ENCODE measurements around the gene CDX1.

CDX1 gene

GRCh38 chr5:150163547-150164059, 3.0 kb upstream of the CDX1 start:
- DNase-seq (ENCODE audit: low read depth in 2 of 2), result no peak

- no peak for DNase-seq (ENCODE audit: low read depth in 2 of 2)
Observed at GRCh38 chr5:150164211-150164980, 2.2 kb upstream of the CDX1 start.

DNA sequence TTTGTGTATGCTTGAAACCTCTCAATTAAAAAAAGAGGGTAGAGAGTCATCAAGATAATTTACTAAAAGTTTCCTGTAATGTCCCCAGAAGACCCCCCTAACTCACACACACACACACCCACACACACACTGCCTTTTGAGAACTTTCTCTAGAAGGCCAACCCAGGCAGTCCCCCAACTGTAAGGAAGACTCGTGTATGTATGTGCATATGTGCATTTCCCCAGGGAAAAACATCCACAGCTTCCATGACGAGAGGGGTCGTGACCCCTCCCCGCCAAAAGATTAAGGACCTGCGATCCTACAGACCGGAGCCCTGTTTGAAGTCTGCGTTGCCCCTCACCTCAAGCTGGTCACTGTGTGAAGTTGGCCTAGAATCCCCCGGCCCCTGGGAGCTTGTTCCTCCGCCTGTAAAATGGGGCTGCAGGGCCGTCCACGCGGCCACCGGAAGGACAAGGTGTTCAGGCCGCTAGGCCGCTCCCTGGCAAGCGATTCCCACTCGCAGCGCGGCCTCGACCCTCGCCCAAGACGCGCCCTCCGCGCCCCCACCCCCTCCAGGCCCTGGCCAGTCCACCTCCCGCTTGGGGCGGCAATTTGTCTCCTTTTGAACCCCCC, 435 bp upstream of the CDX1 start:
- DNase-seq (ENCODE audit: low read depth in 2 of 2), result no peak

DNA sequence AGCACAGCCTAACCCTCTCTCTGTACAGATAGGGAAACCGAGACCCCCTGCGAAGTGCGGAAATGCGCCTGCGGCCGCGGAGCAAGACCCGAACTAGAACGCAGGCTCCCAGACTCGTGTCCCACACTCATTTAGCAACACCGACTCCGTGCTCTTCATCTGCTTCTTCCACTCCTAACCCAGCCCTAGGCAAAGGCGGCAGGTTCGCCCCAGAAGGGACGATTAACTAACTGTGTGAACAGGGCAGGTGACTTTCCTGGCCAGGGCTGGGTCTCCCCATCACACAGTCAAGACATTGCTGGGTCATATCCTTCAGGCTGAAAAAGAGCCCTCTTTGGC, 903 bp downstream of the CDX1 start:
- DNase-seq (ENCODE audit: low read depth in 2 of 2), result no peak

- DNase-seq (ENCODE audit: low read depth in 2 of 2), result no peak
Observed at GRCh38 chr5:150167908-150168307, 1.3 kb downstream of the CDX1 start.

DNA sequence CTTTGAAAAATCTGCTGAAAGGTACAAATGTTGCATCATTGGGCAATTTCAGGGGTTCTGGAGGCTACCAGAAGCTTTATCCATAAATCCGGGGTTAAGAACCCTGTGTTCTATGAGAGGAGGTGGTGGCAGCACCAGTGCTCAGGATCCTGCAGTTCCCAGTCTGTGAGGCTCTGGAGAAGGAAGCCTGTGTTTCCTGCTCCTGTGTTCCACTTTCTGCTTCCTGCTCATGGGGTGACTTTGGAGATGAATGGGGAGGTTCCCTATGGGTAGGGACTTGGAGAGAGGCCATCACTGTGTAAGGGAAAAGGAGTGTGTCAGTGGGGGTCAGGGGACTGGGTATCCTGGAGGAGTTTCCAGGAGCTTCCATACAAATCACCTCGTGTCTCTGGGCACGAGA, 2.3 kb downstream of the CDX1 start:
- no peak for DNase-seq (ENCODE audit: low read depth in 2 of 2)

DNA sequence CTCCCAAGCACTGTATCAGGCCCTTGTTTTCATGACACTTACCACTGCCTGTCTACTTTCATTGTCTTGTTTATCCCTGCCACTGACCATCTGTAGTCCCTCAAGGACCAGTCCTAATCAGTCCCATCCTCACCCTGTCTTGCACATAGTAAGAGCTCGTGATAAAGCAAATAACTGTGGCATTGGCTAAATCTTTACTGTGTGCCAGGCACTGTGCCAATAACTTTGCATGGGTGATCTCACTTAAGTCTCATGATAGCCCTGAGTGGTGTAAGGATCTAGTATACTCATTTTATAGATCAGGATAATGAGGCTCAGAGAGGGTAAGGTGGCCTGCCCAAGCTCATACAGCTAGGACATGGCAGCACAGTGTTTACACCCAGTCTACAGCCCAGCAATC, 5.6 kb downstream of the CDX1 start:
- no peak for DNase-seq (ENCODE audit: low read depth in 2 of 2)

DNA sequence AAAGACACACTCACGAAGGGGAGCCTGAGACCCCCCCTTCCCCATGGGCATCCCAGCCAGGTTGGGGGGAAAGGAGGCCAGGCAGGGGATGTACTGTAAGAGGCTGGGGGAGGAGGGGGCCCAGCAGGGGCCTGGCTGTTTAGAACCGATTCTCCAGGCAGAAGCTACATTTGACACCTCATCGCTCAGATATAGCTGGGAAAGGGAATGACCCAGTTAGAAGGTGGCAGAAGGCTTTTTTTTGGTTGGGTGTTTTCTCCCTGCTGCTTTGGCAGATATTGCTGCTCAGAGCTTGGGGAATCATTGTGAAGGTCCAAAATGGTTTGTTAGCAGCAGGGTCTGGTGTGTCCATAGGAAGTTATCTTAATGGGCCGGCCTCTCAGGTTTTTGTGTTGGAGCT, 6.0 kb downstream of the CDX1 start:
- DNase-seq (ENCODE audit: low read depth in 2 of 2), result no peak

DNA sequence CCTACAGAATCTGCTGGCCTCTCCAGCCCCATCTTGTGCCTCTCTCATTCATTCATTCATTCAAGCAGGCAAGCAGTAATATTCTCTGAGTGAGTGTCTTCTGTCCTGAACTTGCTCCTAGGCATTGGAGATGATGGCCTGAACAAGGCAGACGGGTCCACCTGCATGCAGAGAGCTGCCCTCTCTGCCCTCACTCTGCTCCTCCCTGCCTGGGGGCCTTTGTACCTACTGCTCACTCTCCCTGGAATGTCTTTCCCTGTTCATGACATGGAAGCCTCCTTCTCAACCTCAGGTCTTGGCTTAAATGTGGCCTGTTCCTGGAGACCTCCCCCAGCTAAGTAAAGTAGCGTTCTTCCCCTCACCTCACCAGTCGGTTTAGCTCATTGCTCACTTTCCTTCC, 6.6 kb downstream of the CDX1 start:
- DNase-seq (ENCODE audit: low read depth in 2 of 2), result no peak

GRCh38 chr5:150174285-150174684, 7.7 kb downstream of the CDX1 start:
- DNase-seq (ENCODE audit: low read depth in 2 of 2), result no peak

DNA sequence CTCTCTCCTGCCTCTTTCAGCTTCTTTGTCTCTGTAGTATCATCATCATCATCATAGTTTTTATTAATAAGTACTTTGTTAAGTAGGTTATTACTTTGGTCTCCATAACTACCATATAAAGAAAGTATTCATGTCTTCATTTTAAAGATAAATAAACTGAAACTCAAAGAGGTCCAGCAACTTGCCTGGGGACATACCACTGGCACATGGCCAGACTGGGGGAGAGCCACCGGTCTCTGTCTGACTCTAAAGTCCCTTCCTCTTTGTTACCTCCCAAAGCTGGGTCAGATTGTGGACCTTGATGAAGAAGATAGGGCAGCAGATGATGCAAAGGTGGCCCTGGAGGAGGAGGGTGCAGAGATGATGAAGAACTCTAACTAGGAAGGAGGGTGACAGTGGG, 8.5 kb downstream of the CDX1 start:
- DNase-seq (ENCODE audit: low read depth in 2 of 2), result no peak

- no peak for DNase-seq (ENCODE audit: low read depth in 2 of 2)
Observed at GRCh38 chr5:150175536-150175935, 9.0 kb downstream of the CDX1 start.

GRCh38 chr5:150176745-150177477, 10.3 kb downstream of the CDX1 start:
- DNase-seq (ENCODE audit: low read depth in 2 of 2), result no peak

- no peak for DNase-seq (ENCODE audit: low read depth in 2 of 2)
Observed at GRCh38 chr5:150177721-150178120, 11.1 kb downstream of the CDX1 start.

DNA sequence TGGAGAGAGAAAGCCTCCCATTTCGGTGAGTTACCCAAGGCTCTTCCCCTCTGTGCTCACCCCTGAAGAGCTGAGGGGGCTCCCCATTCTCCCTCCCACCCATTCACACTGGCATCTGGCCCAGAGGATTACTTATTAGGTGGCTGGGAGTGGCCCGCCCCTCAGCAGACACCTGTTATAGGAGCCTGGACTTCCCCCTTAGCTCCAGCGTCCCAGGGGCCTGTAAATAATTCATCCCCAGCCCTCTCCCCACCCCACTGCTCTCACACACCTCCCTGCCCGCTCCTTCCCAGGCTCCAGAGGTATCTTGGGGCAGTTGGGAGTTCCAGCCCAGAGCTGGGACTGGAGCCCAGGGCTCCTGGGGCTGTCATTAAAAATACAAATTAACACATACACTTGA, 11.7 kb downstream of the CDX1 start:
- no peak for DNase-seq (ENCODE audit: low read depth in 2 of 2)

- no peak for DNase-seq (ENCODE audit: low read depth in 2 of 2)
Observed at GRCh38 chr5:150179019-150179620, 12.5 kb downstream of the CDX1 start.

DNA sequence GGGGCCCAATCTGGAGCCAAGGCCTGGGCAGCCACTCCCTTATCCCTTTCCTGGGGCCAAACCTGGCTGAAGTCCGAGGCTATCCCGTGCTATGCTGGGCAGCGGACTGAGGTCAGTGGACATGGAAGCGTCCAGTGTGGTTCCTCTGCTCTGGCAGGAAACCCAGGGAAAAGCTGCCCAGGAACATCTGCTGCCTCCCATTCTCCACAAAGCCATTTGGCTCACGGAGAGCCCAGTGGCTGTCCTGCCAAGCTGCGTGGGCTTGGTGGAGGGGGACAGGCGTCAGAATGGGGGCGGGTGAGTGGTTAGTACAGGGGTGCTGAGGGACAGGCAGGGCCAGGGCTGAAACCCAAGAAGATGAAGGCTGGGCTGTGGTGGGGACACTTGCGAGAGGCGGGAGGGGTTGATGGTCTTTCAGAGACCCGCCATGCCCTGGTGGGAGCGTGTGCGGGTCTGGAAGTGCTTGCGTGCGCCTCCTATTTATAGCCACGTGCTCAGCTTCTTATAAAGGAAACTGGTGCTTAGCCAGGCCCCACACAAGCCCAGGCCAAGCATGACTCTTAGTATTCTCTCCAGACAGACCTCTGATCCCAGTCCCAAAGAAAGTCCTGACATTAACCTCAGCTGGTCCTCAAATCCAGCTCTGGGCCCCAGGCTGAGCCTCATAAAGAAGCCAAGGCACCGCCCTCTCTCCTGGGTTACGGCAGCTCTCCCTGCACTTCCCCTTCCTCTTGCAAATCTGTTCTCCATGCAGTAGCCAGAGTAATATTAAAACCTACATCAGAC, 13.9 kb downstream of the CDX1 start:
- no peak for DNase-seq (ENCODE audit: low read depth in 2 of 2)

DNA sequence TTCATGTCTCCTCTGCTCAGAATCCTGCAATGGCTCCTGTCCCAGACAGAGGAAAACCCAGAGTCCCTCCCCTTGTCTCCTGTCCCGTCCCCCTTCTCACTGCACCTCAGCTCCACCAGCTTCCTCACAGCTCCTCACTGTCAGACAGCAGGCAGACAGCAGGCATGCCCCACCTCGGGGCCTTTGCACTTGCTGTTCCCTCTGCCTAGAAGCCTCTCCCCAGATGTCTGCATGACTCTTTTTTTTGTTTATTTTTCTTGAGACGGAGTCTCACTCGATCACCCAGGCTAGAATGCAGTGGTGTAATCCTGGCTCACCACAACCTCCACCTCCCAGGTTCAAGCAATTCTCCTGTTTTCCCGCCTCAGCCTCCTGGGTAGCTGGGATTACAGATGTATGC, 14.4 kb downstream of the CDX1 start:
- DNase-seq (ENCODE audit: low read depth in 2 of 2), result no peak

GRCh38 chr5:150181766-150182545, 15.4 kb downstream of the CDX1 start:
- DNase-seq (ENCODE audit: low read depth in 2 of 2), result no peak

DNA sequence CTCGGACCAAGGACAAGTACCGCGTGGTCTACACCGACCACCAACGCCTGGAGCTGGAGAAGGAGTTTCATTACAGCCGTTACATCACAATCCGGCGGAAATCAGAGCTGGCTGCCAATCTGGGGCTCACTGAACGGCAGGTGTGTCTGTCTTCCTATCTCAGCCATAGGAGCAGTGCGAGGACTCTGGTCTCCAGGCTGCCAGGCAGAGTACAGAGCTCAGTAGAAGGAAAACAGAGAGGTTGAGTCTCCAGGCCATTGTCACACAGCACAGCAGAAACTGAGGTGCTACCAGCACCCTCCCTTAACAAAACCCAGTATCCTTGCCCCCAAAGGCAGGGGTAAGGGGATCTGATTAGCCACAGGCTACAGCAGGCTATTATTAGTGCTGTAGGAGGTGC, 16.2 kb downstream of the CDX1 start:
- no peak for DNase-seq (ENCODE audit: low read depth in 2 of 2)

- DNase-seq (ENCODE audit: low read depth in 2 of 2), result no peak
Observed at GRCh38 chr5:150183436-150183835, 16.9 kb downstream of the CDX1 start.
